Stomach (tissue), 4 donors: Measurements from ENCODE around the gene AMHR2.
A peak's percentile ranks its signal among the peaks of the same experiment; 100 is the strongest.

Source experiments
- EP300 ChIP-seq: sonication (generic); formaldehyde crosslinking; IDR thresholded peaks from one replicate; pipeline ENCODE4 v1.6.1; 2017; ENCODE audit warnings: antibody characterized with exemption
- POLR2A ChIP-seq, 4 donors: fragments of 450-650 bp; IDR thresholded peaks; one replicate each; pipeline ENCODE4 v1.6.1; 2016; ENCODE audit warnings: antibody characterized with exemption in 4 of 4, control low read depth in 2 of 4, mild to moderate bottlenecking in 1 of 4, moderate library complexity in 1 of 4
- POLR2AphosphoS5 ChIP-seq, 3 donors: sonication (generic); formaldehyde crosslinking; IDR thresholded peaks; one replicate each; pipeline ENCODE4 v1.6.1; 2016; ENCODE audit warnings: antibody characterized with exemption in 3 of 3
- TF ChIP-seq, protein P1 (sequence below), 7 experiments: fragments of 450-650 bp in 4 of 7; fragments of 200-600 bp in 3 of 7; sonication (generic) in 3 of 7; IDR thresholded peaks; one replicate each; pipeline ENCODE4 v1.5.1; 2016 to 2019; ENCODE audit warnings: antibody characterized with exemption in 7 of 7, control low read depth in 2 of 7, mild to moderate bottlenecking in 1 of 7

DNA sequence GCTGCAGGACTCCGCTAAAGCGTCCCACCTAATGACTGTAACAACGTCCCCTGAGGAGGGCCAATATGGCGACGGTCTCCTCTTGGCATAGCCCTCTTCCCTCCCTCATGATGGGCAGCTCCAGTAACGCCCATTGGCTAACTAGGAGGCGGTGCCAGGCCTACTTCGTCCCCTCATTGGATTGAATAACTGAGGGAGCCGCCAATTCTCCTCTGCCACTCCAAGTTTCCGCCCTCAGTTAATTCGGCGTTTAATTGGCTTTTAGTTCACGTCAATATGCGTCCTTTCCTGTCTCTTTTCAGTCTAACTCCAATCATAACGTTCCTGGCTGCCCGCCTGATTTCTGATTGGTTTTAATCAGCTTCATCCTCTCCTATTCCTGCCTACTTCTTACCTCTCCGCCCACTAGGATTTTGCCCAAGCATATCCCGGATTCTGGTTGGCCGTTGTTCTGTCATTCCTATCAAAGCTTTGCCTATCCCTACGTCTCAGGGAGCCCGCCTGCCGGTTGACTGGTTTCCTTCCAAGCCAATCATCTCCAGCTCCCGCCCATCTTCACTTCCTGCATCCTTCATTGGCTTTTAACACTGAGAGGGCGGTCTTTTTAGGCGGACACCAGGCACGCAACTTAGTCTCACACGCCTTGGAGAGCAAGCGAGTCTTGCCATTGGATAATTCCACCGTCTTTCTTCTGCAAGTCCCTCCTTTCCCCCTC, 44.1 kb upstream of the AMHR2 start:
- TF ChIP-seq, protein P1, sequence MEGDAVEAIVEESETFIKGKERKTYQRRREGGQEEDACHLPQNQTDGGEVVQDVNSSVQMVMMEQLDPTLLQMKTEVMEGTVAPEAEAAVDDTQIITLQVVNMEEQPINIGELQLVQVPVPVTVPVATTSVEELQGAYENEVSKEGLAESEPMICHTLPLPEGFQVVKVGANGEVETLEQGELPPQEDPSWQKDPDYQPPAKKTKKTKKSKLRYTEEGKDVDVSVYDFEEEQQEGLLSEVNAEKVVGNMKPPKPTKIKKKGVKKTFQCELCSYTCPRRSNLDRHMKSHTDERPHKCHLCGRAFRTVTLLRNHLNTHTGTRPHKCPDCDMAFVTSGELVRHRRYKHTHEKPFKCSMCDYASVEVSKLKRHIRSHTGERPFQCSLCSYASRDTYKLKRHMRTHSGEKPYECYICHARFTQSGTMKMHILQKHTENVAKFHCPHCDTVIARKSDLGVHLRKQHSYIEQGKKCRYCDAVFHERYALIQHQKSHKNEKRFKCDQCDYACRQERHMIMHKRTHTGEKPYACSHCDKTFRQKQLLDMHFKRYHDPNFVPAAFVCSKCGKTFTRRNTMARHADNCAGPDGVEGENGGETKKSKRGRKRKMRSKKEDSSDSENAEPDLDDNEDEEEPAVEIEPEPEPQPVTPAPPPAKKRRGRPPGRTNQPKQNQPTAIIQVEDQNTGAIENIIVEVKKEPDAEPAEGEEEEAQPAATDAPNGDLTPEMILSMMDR (IDR thresholded peaks at IDR 0.05) = no peak
- TF ChIP-seq POLR2A (IDR thresholded peaks at IDR 0.05) (no peak), POLR2AphosphoS5 (IDR thresholded peaks at IDR 0.05) (peak; percentile 82 to 99 (median 97)), EP300 (no peak)
